ENCODE data around the gene GNA12.
"Not testable (repeated sequence)": the region's sequence is repeated elsewhere in the genome, so short reads cannot be mapped to it uniquely, and the experiment has no call there.

DNA sequence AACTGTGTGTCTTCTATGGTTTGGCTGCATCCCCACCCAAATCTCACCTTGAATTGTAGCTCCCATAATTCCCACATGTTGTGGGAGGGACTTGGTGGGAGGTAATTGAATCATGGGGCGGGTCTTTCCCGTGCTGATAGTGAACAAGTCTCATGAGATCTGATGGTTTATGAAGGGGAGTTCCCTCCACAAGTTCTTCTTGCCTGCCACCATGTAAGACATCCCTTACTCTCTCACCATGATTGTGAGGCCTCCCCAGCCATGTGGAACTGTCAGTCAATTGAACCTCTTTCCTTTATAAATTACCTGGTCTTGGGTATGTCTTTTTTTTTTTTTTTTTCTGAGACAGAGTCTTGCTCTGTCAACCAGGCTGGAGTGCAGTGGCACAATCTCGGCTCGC, 9.4 kb upstream of the GNA12 start:
- not testable (repeated sequence) for TF ChIP-seq CTCF (IDR thresholded peaks at IDR 0.05); ZFX (IDR thresholded peaks at IDR 0.05; ENCODE audit: borderline replicate concordance)

All from 22Rv1 (cell line).